Hematopoietic multipotent progenitor cell treated with erythropoietin and hydrocortisone succinate and interleukin-3 and kit ligand, for 15 days (in vitro differentiated cells): ENCODE results near the gene FOXO3.
"Not testable (repeated sequence)": the region's sequence is repeated elsewhere in the genome, so short reads cannot be mapped to it uniquely, and the experiment has no call there.

ENCODE experiments used
- DNase-seq: peaks from one replicate; pipeline ENCODE4 v3.0.0-alpha.2; 2015; ENCODE audit warnings: low spot score

FOXO3 gene

GRCh38 chr6:108556250-108556649 lies 4.5 kb upstream of the FOXO3 start:
- DNase-seq: no peak

GRCh38 chr6:108556866-108557493 lies 3.7 kb upstream of the FOXO3 start:
- DNase-seq: no peak

- DNase-seq: peak; percentile 75
Measured at GRCh38 chr6:108557494-108558371, 3.0 kb upstream of the FOXO3 start.

GRCh38 chr6:108558372-108559096 lies 2.2 kb upstream of the FOXO3 start:
- DNase-seq: peak; percentile 98

- peak; percentile 90 for DNase-seq
Measured at GRCh38 chr6:108559097-108559883, 1.4 kb upstream of the FOXO3 start.

GRCh38 chr6:108559884-108560462 lies 744 bp upstream of the FOXO3 start:
- peak; percentile 37 for DNase-seq

- not testable (repeated sequence) for DNase-seq
Measured at GRCh38 chr6:108561309-108561647, 561 bp downstream of the FOXO3 start.

GRCh38 chr6:108561742-108562502 lies 1.2 kb downstream of the FOXO3 start:
- peak; percentile 56 for DNase-seq

- DNase-seq: peak; percentile 81
Measured at GRCh38 chr6:108562503-108562993, 1.8 kb downstream of the FOXO3 start.

- DNase-seq: no peak
Measured at GRCh38 chr6:108563292-108563691, 2.6 kb downstream of the FOXO3 start.

- DNase-seq: no peak
Measured at GRCh38 chr6:108564178-108564577, 3.5 kb downstream of the FOXO3 start.

GRCh38 chr6:108565091-108565766 lies 4.5 kb downstream of the FOXO3 start:
- peak; percentile 52 for DNase-seq

GRCh38 chr6:108565893-108566292 lies 5.2 kb downstream of the FOXO3 start:
- peak; percentile 46 for DNase-seq

- DNase-seq: no peak
Measured at GRCh38 chr6:108566406-108566805, 5.7 kb downstream of the FOXO3 start.

GRCh38 chr6:108568101-108568500 lies 7.4 kb downstream of the FOXO3 start:
- DNase-seq: no peak

GRCh38 chr6:108568551-108569305 lies 8.0 kb downstream of the FOXO3 start:
- no peak for DNase-seq

- DNase-seq: peak; percentile 33
Measured at GRCh38 chr6:108570517-108570916, 9.8 kb downstream of the FOXO3 start.

GRCh38 chr6:108574457-108575141 lies 13.9 kb downstream of the FOXO3 start:
- DNase-seq: peak; percentile 87
